GM12878 (cell line): Measurements from ENCODE around the gene MYOCD. TPM values are rescaled to one million over a fixed set of nuclear protein-coding genes. Genes with fewer than 3 reads are reported as not detected.

Experiments
- ATAC-seq: fragments of 200-7000 bp; cut with Tn5 transposase; 3 replicates; pipeline ENCODE4 v1.9.1; 2020; ENCODE audit warnings: mild to moderate bottlenecking, moderate library complexity
- BruUV-seq: library from RNA; stranded (reverse); fragments of 400-500 nt; replicated peaks from 2 replicates; lab custom pipeline; 2021; lab: Mats Ljungman, UMichigan
- CTCF ChIA-PET: fragments of 300-600 bp; sonication (Branson Sonifier 250); formaldehyde crosslinking; extraction: SDS; loops from one replicate; lab custom pipeline; 2021; ENCODE audit warnings: inconsistent platforms; lab: Yijun Ruan, JAX
- POLR2A ChIA-PET: fragments of 350-600 bp; formaldehyde crosslinking; extraction: SDS; loops from one replicate; lab custom pipeline; 2021; ENCODE audit warnings: inconsistent platforms; lab: Charles Lee
- RAD21 ChIA-PET: fragments of 300-600 bp; sonication (Branson Sonifier 250); formaldehyde crosslinking; loops from one replicate; lab custom pipeline; 2023; ENCODE audit warnings: antibody characterized with exemption; ENCODE audit not compliant: unreplicated experiment; lab: Charles Lee
- SMC1A ChIA-PET: fragments of 300-600 bp; sonication (Branson Sonifier 250); formaldehyde crosslinking; loops from one replicate; lab custom pipeline; 2023; ENCODE audit not compliant: unreplicated experiment, uncharacterized antibody; lab: Charles Lee
- DNase-seq: peaks from one replicate; pipeline ENCODE4 v3.0.0-alpha.2; 2011; ENCODE audit warnings: low read depth, low spot score
- FAIRE-seq: peaks from 3 replicates; lab custom pipeline; 2011; peaks lifted over from hg19 to GRCh38; lab: Jason Lieb, UNC
- H2AFZ ChIP-seq: 2 replicates; pipeline ENCODE4 v1.6.0; 2011; ENCODE audit warnings: low read depth, low read length, control low read depth; ENCODE audit not compliant: control insufficient read depth
- H3K27ac ChIP-seq: 2 replicates; pipeline ENCODE4 v1.5.1; 2011; ENCODE audit warnings: control low read depth; ENCODE audit not compliant: control insufficient read depth, insufficient read depth
- H3K27me3 ChIP-seq, 2 experiments: replicated peaks in 1 of 2; 2 replicates each; pipeline versions ENCODE4 v1.6.0 to v1.6.1; 2011; ENCODE audit warnings: low read length in 1 of 2; ENCODE audit not compliant: control insufficient read depth in 2 of 2, insufficient read depth in 2 of 2
- H3K36me3 ChIP-seq, 2 experiments: 2 replicates each; pipeline ENCODE4 v1.5.1; 2011; ENCODE audit warnings: low read length in 1 of 2; ENCODE audit not compliant: control insufficient read depth in 2 of 2, insufficient read depth in 2 of 2
- H3K4me1 ChIP-seq: 2 replicates; pipeline ENCODE4 v1.6.1; 2011; ENCODE audit warnings: mild to moderate bottlenecking, low read length, moderate library complexity, mixed read lengths; ENCODE audit not compliant: control insufficient read depth, insufficient read depth
- H3K4me2 ChIP-seq: 2 replicates; pipeline ENCODE4 v1.6.0; 2011; ENCODE audit warnings: control low read depth; ENCODE audit not compliant: control insufficient read depth, insufficient read depth
- H3K4me3 ChIP-seq: fragments of 200-600 bp; sonication (generic); 2 replicates; pipeline ENCODE4 v1.5.1; 2016
- H3K79me2 ChIP-seq: 2 replicates; pipeline ENCODE4 v1.6.0; 2011; ENCODE audit warnings: low read length; ENCODE audit not compliant: control insufficient read depth, insufficient read depth
- H3K9ac ChIP-seq: 2 replicates; pipeline ENCODE4 v1.8.0; 2011; ENCODE audit warnings: low read length, control low read depth, mixed read lengths; ENCODE audit not compliant: control insufficient read depth, insufficient read depth
- H3K9me3 ChIP-seq: replicated peaks from 3 replicates; pipeline ENCODE4 v1.5.1; 2011; ENCODE audit warnings: mild to moderate bottlenecking, low read length; ENCODE audit not compliant: control insufficient read depth, insufficient read depth
- H4K20me1 ChIP-seq: 2 replicates; pipeline ENCODE4 v1.6.0; 2011; ENCODE audit not compliant: control insufficient read depth, insufficient read depth
- CBX5 ChIP-seq: sonication (generic); IDR thresholded peaks from 2 replicates; pipeline ENCODE4 v1.6.1; 2016; ENCODE audit warnings: low read depth, moderate library complexity, mild to moderate bottlenecking, inconsistent platforms
- CHD2 ChIP-seq: IDR thresholded peaks from 2 replicates; pipeline ENCODE4 v1.6.1; 2011; ENCODE audit warnings: low read depth, low read length, improper control_type of control experiment, borderline replicate concordance
- IRF4 ChIP-seq: IDR thresholded peaks from 2 replicates; pipeline ENCODE4 v1.6.1; 2011; ENCODE audit warnings: low read depth, low read length
- RELA ChIP-seq: fragments of 450-650 bp; IDR thresholded peaks from 2 replicates; pipeline ENCODE4 v1.8.0; 2014; ENCODE audit warnings: borderline replicate concordance; ENCODE audit not compliant: partially characterized antibody
- RFX5 ChIP-seq: IDR thresholded peaks from 2 replicates; pipeline ENCODE4 v1.6.1; 2011; ENCODE audit warnings: low read depth, low read length, improper control_type of control experiment
- SP1 ChIP-seq: IDR thresholded peaks from one replicate; pipeline ENCODE4 v1.6.1; 2011; ENCODE audit warnings: low read depth, low read length
- TCF3 ChIP-seq: IDR thresholded peaks from 2 replicates; pipeline ENCODE4 v1.6.1; 2012; ENCODE audit warnings: low read depth, mild to moderate bottlenecking, low read length, borderline replicate concordance; ENCODE audit not compliant: insufficient read depth
- ZBTB11 ChIP-seq: fragments of 450-650 bp; formaldehyde crosslinking; IDR thresholded peaks from 2 replicates; pipeline ENCODE4 v1.5.0; 2022; ENCODE audit warnings: mild to moderate bottlenecking, missing genetic modification characterization
- WGBS: methylation state at CpG from one replicate; pipeline ENCODE4 v1.1.6; 2016; ENCODE audit warnings: low lambda C conversion rate; ENCODE audit not compliant: insufficient replicate concordance, insufficient coverage; ENCODE audit errors: missing lambda C conversion rate; 5-methylcytosine and 5-hydroxymethylcytosine counted together
- in situ Hi-C: fragments of 300-500 bp; cut with MboI; formaldehyde crosslinking; loops from 9 replicates; pipeline ENCODE4 v1.14.3; 2018; ENCODE audit warnings: mixed read lengths
- intact Hi-C: fragments of 100-400 bp; cut with micrococcal nuclease; formaldehyde crosslinking; loops from one replicate; pipeline ENCODE4 v1.14.2; 2022; ENCODE audit not compliant: unreplicated experiment
- polyA plus RNA-seq, 11 experiments: library from polyadenylated mRNA; depleted of rRNA in 4 of 11; unstranded in 6 of 11; stranded (reverse) in 5 of 11; fragments of >200 nt; fragmentation: Nextera tagmentation in 4 of 11; fragmentation: Illumina TruSeq in 1 of 11; extraction: Ambion mirVana in 4 of 11; extraction: Trizol in 1 of 11; gene quantifications; 1 replicate in 1 of 11; 2 replicates in 10 of 11; pipeline versions ENCODE4 v1.2.1 to v1.2.3, GENCODE V29; 2011 to 2016; ENCODE audit warnings: inconsistent platforms in 2 of 11, missing spikeins in 2 of 11, low read depth in 1 of 11
- total RNA-seq, 4 experiments: library from RNA; depleted of rRNA in 3 of 4; stranded (reverse); fragments of >200 nt in 3 of 4; fragmentation: Illumina TruSeq in 1 of 4; extraction: Trizol in 1 of 4; gene quantifications; 2 replicates each; pipeline versions ENCODE4 v1.2.1 to v1.2.3, GENCODE V29; 2013 to 2021

The MYOCD gene
- total and polyA plus RNA-seq, 10 of the 15 experiments (the other 5 are each of a cell fraction or from before 2014, with no cell fraction given), result not detected

GRCh38 chr17:12709063-12709462 lies 43.4 kb downstream of the MYOCD start (continued):
- TF ChIP-seq ZBTB11 (no peak), CHD2 (no peak)

- H2AFZ ChIP-seq, result no peak overlapping the region
- no peaks in the 10 kb centered on the region for H3K27me3 ChIP-seq
- H3K4me3 ChIP-seq, result no peak overlapping the region
- no peaks in the 10 kb centered on the region for H4K20me1 ChIP-seq
- H3K4me1 ChIP-seq, result no peaks in the 10 kb centered on the region
- TF ChIP-seq RELA, result no peak
- no peak for TF ChIP-seq RFX5
- no peak for TF ChIP-seq IRF4
- no peak for TF ChIP-seq SP1
- TF ChIP-seq TCF3, result no peak
- TF ChIP-seq CBX5, result no peak
- SMC1A ChIA-PET, result no interaction called here
- intact Hi-C loops, result no loop called here
- ATAC-seq (no peak), FAIRE-seq (no peak), DNase-seq (no peak)
- RAD21 ChIA-PET, result no interaction called here
- BruUV-seq, result no TSS peak
- in situ Hi-C loops, result no loop called here
- CTCF ChIA-PET, result no interaction called here
- no peaks in the 10 kb centered on the region for H3K36me3 ChIP-seq
- H3K9me3 ChIP-seq, result no peaks in the 10 kb centered on the region
- no peak overlapping the region for H3K9ac ChIP-seq
- H3K27ac ChIP-seq, result no peak overlapping the region
- POLR2A ChIA-PET, result no interaction called here
- H3K79me2 ChIP-seq, result no peaks in the 10 kb centered on the region
- WGBS, result 34% methylated on average over 4 of the region's 4 CpGs
- no peak overlapping the region for H3K4me2 ChIP-seq
Measured at GRCh38 chr17:12712415-12712814, 46.7 kb downstream of the MYOCD start.
